Cardiac fibroblast (primary cell): ENCODE measurements around the gene LOXHD1.

Experiments
- DNase-seq, 2 donors: peaks; one replicate each; pipeline versions ENCODE4 v3.0.0 to v3.0.0-alpha.2; 2010; ENCODE audit warnings: low read depth in 2 of 2
- H3K4me3 ChIP-seq, 2 donors: replicated peaks in 1 of 2; 1 replicate in 1 of 2; 2 replicates in 1 of 2; pipeline ENCODE4 v1.5.1; 2011; ENCODE audit warnings: low read depth in 2 of 2, low read length in 2 of 2, mild to moderate bottlenecking in 2 of 2, moderate library complexity in 1 of 2
- TF ChIP-seq, protein P1 (sequence below): IDR thresholded peaks from one replicate; pipeline ENCODE4 v1.5.1; 2011; ENCODE audit warnings: low read depth, mild to moderate bottlenecking, low read length, inconsistent platforms

The LOXHD1 gene

DNA sequence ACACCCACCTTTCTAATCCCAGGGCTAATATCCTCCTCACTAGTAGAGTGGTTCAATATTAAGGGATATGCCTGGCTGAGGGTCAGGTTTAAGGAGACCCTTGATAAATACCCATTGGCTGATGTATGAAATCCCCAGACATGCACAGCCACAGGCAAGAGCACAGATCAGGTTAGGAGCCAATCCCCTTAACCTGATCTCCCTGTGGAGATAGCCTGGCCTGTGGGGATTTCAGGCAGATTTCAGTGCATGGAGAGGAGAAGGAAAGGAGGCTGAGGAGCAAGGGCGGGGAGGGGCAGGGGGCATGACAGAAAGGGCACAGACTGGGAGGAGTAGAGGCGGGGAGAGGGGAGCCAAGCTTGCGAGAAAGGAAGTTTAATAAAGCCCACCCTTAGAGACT lies 129.0 kb downstream of the LOXHD1 start:
- no peak overlapping the region for H3K4me3 ChIP-seq
- TF ChIP-seq, protein P1, sequence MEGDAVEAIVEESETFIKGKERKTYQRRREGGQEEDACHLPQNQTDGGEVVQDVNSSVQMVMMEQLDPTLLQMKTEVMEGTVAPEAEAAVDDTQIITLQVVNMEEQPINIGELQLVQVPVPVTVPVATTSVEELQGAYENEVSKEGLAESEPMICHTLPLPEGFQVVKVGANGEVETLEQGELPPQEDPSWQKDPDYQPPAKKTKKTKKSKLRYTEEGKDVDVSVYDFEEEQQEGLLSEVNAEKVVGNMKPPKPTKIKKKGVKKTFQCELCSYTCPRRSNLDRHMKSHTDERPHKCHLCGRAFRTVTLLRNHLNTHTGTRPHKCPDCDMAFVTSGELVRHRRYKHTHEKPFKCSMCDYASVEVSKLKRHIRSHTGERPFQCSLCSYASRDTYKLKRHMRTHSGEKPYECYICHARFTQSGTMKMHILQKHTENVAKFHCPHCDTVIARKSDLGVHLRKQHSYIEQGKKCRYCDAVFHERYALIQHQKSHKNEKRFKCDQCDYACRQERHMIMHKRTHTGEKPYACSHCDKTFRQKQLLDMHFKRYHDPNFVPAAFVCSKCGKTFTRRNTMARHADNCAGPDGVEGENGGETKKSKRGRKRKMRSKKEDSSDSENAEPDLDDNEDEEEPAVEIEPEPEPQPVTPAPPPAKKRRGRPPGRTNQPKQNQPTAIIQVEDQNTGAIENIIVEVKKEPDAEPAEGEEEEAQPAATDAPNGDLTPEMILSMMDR = no peak
- no peak for DNase-seq

DNA sequence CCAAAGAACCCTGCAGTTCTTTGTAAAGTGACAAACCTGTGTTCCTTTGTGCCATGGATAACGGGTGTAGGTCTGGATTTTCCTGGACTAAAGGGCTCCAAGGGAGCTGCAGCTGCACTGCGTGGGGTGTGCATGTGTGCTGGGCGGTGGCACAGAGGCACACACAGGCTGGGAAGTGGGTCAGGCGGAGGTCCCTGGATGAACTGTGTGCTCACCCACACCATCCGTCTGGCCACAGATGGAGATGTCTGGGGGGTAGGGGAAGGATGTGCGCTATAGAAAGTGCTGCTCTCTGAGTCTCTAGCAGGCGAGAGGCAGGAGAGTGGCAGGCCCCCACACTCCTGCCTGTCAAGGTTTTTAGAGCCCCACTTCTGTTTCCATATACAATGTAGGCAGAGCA lies 137.2 kb downstream of the LOXHD1 start:
- TF ChIP-seq, protein P1 = no peak
- DNase-seq = no peak

DNA sequence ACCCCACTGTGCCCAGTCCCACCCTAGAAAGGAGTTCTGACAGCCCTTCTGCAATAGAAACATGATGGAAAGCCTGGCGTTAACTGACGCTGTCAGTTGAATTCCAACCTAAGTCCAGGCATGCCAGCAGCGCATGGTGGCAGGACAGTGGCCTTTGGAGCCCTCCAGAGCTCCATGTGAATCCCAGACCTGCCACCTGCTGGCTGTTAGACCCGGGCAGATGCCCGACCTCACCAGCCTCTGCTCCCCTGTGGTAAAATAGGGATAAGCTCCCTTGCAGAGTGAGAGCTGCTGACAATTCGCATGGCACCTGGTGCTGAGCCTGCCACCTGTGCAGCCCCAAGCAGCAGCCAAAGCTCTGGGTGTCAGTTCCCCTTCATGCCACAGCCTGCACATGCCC lies 138.6 kb downstream of the LOXHD1 start:
- DNase-seq = no peak
- H3K4me3 ChIP-seq = no peak overlapping the region
- TF ChIP-seq, protein P1 = no peak

More for the DNA sequence above, 137.2 kb downstream of the LOXHD1 start:
- no peak overlapping the region for H3K4me3 ChIP-seq

DNA sequence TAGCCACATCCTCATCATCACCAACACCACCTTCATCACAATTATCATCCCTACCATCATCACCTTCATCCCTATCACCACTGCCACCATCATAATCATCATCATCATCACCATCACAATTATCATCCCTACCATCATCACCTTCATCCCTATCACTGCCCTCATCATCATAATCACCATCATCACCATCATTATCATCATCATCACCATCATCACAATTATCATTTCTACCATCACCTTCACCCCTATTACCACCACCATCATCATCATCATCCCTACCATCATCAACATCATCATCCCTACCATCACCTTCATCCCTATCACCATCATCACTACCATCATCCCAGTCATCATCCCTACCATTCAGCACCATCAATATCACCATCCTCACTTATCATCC lies 140.5 kb downstream of the LOXHD1 start:
- H3K4me3 ChIP-seq = no peak overlapping the region
- TF ChIP-seq, protein P1 = no peak
- DNase-seq = no peak

GRCh38 chr18:46510386-46510785 lies 146.6 kb downstream of the LOXHD1 start:
- H3K4me3 ChIP-seq = no peak overlapping the region
- DNase-seq = no peak
- TF ChIP-seq, protein P1 = no peak

DNA sequence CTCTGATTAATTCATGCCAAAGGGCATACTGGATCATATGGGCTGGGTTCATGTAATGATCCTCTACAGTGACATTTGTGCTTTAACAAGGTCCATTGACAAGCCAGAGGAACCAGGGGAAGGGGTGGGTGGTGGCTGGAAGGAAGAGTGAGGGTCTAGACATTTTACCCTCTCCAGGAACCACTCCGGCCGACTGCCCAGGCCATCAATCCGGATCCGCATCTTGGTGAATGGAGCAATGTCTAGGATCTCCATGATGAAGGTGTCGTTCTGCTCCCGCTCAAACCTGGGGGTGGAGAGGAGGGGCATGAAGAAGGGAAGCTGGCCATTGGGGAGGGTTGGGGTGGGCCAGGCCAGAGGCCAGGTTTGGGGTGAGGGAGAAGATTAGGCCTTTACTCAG lies 147.5 kb downstream of the LOXHD1 start:
- DNase-seq = no peak
- no peak overlapping the region for H3K4me3 ChIP-seq
- TF ChIP-seq, protein P1 = no peak

- no peak overlapping the region for H3K4me3 ChIP-seq
- TF ChIP-seq, protein P1 = no peak
- no peak for DNase-seq
Observed at GRCh38 chr18:46506974-46507586, 149.9 kb downstream of the LOXHD1 start.
